Endothelial cell of umbilical vein (primary cell): ENCODE measurements around the gene TEX53. TPM values are rescaled to one million over a fixed set of nuclear protein-coding genes. Genes with fewer than 3 reads are reported as not detected.

Experiments used
- BruUV-seq: library from RNA; stranded (reverse); fragments of 400-500 nt; replicated peaks from 2 replicates; lab custom pipeline; 2021; lab: Mats Ljungman, UMichigan
- CTCF ChIA-PET: fragments of 300-600, 350-600 bp; sonication (Branson Sonifier 250); formaldehyde crosslinking; loops from one replicate; lab custom pipeline; 2021; ENCODE audit warnings: antibody characterized with exemption, inconsistent platforms; lab: Charles Lee
- POLR2A ChIA-PET: fragments of 300-600, 350-600 bp; sonication (Branson Sonifier 250); formaldehyde crosslinking; loops from one replicate; lab custom pipeline; 2021; ENCODE audit warnings: antibody characterized with exemption, inconsistent platforms; lab: Charles Lee
- DNase-seq: peaks from one replicate; pipeline ENCODE4 v3.0.0-alpha.2; 2011; ENCODE audit warnings: low read depth, low spot score
- FAIRE-seq: peaks from 2 replicates; lab custom pipeline; 2011; peaks lifted over from hg19 to GRCh38; lab: Jason Lieb, UNC
- H2AFZ ChIP-seq: 2 replicates; pipeline ENCODE4 v1.6.0; 2012; ENCODE audit warnings: low read depth, low read length, control low read depth, inconsistent platforms
- H3K27ac ChIP-seq: 2 replicates; pipeline ENCODE4 v1.5.1; 2011; ENCODE audit warnings: low read depth, mild to moderate bottlenecking, control low read depth, low read length, moderate library complexity; ENCODE audit not compliant: insufficient read depth
- H3K27me3 ChIP-seq, 2 experiments: 2 replicates each; pipeline versions ENCODE4 v1.6.0 to v1.6.1; 2011; ENCODE audit warnings: low read length in 2 of 2, mixed read lengths in 1 of 2; ENCODE audit not compliant: control insufficient read depth in 2 of 2, insufficient read depth in 2 of 2
- H3K36me3 ChIP-seq, 2 experiments: 2 replicates in 1 of 2; 3 replicates in 1 of 2; pipeline ENCODE4 v1.5.1; 2011; ENCODE audit warnings: low read length in 2 of 2, mild to moderate bottlenecking in 1 of 2, moderate library complexity in 1 of 2; ENCODE audit not compliant: control insufficient read depth in 2 of 2, insufficient read depth in 2 of 2; ENCODE audit errors: extremely low read depth in 1 of 2
- H3K4me1 ChIP-seq: 3 replicates; pipeline ENCODE4 v1.5.1; 2011; ENCODE audit warnings: mild to moderate bottlenecking, low read length; ENCODE audit not compliant: control insufficient read depth, insufficient read depth; ENCODE audit errors: extremely low read depth
- H3K4me2 ChIP-seq: 2 replicates; pipeline ENCODE4 v1.6.1; 2011; ENCODE audit warnings: low read length, control low read depth, mixed read lengths; ENCODE audit not compliant: insufficient read depth
- H3K4me3 ChIP-seq, 3 experiments: fragments of 200-600 bp in 1 of 3; sonication (generic), shearing (Covaris generic) in 1 of 3; replicated peaks in 1 of 3; 2 replicates each; pipeline ENCODE4 v1.5.1; 2011 to 2016; ENCODE audit warnings: control low read depth in 3 of 3, low read length in 3 of 3, mild to moderate bottlenecking in 2 of 3, inconsistent platforms in 1 of 3, low read depth in 1 of 3, moderate library complexity in 1 of 3; ENCODE audit not compliant: insufficient read depth in 1 of 3
- H3K79me2 ChIP-seq: 2 replicates; pipeline ENCODE4 v1.6.0; 2012; ENCODE audit warnings: low read length, inconsistent platforms; ENCODE audit not compliant: control insufficient read depth, insufficient read depth
- H3K9ac ChIP-seq: replicated peaks from 2 replicates; pipeline ENCODE3; 2011; ENCODE audit warnings: low read length, control low read depth; ENCODE audit not compliant: insufficient read depth; ENCODE audit errors: extremely low read depth
- H3K9me1 ChIP-seq: replicated peaks from 3 replicates; pipeline ENCODE4 v1.6.0; 2011; ENCODE audit warnings: mild to moderate bottlenecking, low read length; ENCODE audit not compliant: control insufficient read depth, insufficient read depth; ENCODE audit errors: extremely low read depth
- H3K9me3 ChIP-seq: replicated peaks from 2 replicates; pipeline ENCODE4 v1.5.1; 2012; ENCODE audit warnings: low read length, inconsistent platforms; ENCODE audit not compliant: control insufficient read depth, insufficient read depth
- H4K20me1 ChIP-seq: replicated peaks from 2 replicates; pipeline ENCODE3; 2011; ENCODE audit warnings: mild to moderate bottlenecking, low read length; ENCODE audit not compliant: control insufficient read depth, insufficient read depth; ENCODE audit errors: extremely low read depth
- EZH2 ChIP-seq: IDR thresholded peaks from 2 replicates; pipeline ENCODE4 v1.6.1; 2012; ENCODE audit warnings: borderline replicate concordance, low read depth, mild to moderate bottlenecking, moderate library complexity, low read length, inconsistent platforms; ENCODE audit not compliant: severe bottlenecking
- FOS ChIP-seq: IDR thresholded peaks from 2 replicates; pipeline ENCODE4 v1.6.1; 2011; ENCODE audit warnings: mild to moderate bottlenecking, low read length, moderate library complexity, borderline replicate concordance; ENCODE audit not compliant: insufficient read depth
- GATA2 ChIP-seq: IDR thresholded peaks from 2 replicates; pipeline ENCODE4 v1.7.0; 2011; ENCODE audit warnings: low read depth, mild to moderate bottlenecking, moderate library complexity, mixed read lengths, low read length; ENCODE audit not compliant: insufficient read length, insufficient read depth
- JUN ChIP-seq: IDR thresholded peaks from 2 replicates; pipeline ENCODE4 v1.6.1; 2011; ENCODE audit warnings: borderline replicate concordance, low read depth; ENCODE audit not compliant: insufficient read length, insufficient read depth
- MYC ChIP-seq: IDR thresholded peaks from one replicate; pipeline ENCODE4 v1.6.1; 2011; ENCODE audit warnings: mild to moderate bottlenecking, low read depth, low read length
- POLR2A ChIP-seq: IDR thresholded peaks from 2 replicates; pipeline ENCODE4 v1.6.1; 2012; ENCODE audit warnings: low read depth, mild to moderate bottlenecking, control low read depth, low read length
- POLR2AphosphoS5 ChIP-seq: IDR thresholded peaks from 2 replicates; pipeline ENCODE4 v1.6.1; 2012; ENCODE audit warnings: low read depth, mild to moderate bottlenecking, control low read depth, low read length, moderate library complexity; ENCODE audit not compliant: insufficient read depth
- dilution Hi-C: fragments of 300-500 bp; cut with MboI; formaldehyde crosslinking; loops from one replicate; pipeline ENCODE4 v1.15.0; 2019; ENCODE audit warnings: low sequenced_read_pairs; ENCODE audit not compliant: extremely low pct_ligation_motif_present
- intact Hi-C: fragments of 100-400 bp; cut with micrococcal nuclease; formaldehyde crosslinking; loops from one replicate; pipeline ENCODE4 v1.10.0; 2022
- polyA plus RNA-seq, 4 experiments: library from polyadenylated mRNA; depleted of rRNA in 3 of 4; stranded (reverse) in 3 of 4; unstranded in 1 of 4; fragments of >200 nt; gene quantifications; 2 replicates each; pipeline versions ENCODE4 v1.2.1 to v1.2.3, GENCODE V29; 2011 to 2012; ENCODE audit warnings: missing spikeins in 1 of 4
- total RNA-seq: library from RNA; stranded (reverse); gene quantifications from 2 replicates; pipeline ENCODE4 v1.2.3, GENCODE V29; 2021
- TF ChIP-seq, protein P1 (sequence below), 2 donors: IDR thresholded peaks; 1 replicate in 1 of 2; 2 replicates in 1 of 2; pipeline ENCODE4 v1.5.1; 2011; ENCODE audit warnings: low read length in 2 of 2, mild to moderate bottlenecking in 2 of 2, moderate library complexity in 2 of 2, control low read depth in 1 of 2, inconsistent platforms in 1 of 2, low read depth in 1 of 2; ENCODE audit not compliant: insufficient read depth in 1 of 2; ENCODE audit errors: extremely low read depth in 1 of 2
- TF ChIP-seq, protein P2 (sequence below): IDR thresholded peaks from 2 replicates; pipeline ENCODE4 v1.6.1; 2011; ENCODE audit not compliant: insufficient read depth, insufficient read length

TEX53 gene
- total and polyA plus RNA-seq, 2 donors (not counting 3 experiments of a cell fraction or from before 2014, with no cell fraction given): not detected

DNA sequence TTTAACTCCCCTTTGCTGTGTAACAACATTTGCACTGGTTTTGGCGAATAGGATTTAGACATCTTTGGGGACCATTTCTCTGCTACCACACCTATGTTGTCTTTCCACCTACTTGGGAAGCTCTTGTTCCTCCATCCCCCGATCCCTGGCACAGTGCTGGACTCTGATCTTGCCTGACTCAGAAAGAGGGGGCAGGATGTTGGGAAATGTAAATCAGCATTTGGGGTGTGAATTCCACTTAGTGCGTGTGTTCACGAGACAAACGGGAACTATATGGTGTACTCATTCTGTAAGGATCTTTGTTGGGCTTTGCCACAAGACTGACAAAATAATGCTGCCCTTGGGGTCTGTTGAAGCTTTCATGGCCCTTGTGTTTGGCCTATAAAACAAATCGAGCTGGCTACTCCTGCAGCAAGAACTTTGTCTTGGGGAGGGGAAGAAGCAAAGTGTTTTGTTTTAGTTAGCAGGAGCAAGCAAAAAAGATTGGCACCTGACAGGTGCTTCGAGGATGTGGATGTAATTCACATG is 28.0 kb downstream of the TEX53 start:
- FAIRE-seq: no peak
- dilution Hi-C loops: no loop called here

More for the DNA sequence above, 28.0 kb downstream of the TEX53 start:
- Histone ChIP-seq H3K9me1 (no peaks in the 10 kb centered on the region), H3K36me3 (peaks cover 0 to 8% of the 10 kb centered on the region in 2 experiments), H3K4me2 (no peak overlapping the region), H3K4me1 (no peaks in the 10 kb centered on the region), H2AFZ (no peak overlapping the region), H3K9ac (no peak overlapping the region), H3K27ac (no peak overlapping the region), H3K9me3 (no peaks in the 10 kb centered on the region), H3K4me3 (no peak overlapping the region), H3K79me2 (no peaks in the 10 kb centered on the region), H3K27me3 (no peaks in the 10 kb centered on the region), H4K20me1 (no peaks in the 10 kb centered on the region)
- intact Hi-C loops: no loop called here
- POLR2A ChIA-PET: no interaction called here
- no peak for TF ChIP-seq POLR2A
- TF ChIP-seq, protein P1, sequence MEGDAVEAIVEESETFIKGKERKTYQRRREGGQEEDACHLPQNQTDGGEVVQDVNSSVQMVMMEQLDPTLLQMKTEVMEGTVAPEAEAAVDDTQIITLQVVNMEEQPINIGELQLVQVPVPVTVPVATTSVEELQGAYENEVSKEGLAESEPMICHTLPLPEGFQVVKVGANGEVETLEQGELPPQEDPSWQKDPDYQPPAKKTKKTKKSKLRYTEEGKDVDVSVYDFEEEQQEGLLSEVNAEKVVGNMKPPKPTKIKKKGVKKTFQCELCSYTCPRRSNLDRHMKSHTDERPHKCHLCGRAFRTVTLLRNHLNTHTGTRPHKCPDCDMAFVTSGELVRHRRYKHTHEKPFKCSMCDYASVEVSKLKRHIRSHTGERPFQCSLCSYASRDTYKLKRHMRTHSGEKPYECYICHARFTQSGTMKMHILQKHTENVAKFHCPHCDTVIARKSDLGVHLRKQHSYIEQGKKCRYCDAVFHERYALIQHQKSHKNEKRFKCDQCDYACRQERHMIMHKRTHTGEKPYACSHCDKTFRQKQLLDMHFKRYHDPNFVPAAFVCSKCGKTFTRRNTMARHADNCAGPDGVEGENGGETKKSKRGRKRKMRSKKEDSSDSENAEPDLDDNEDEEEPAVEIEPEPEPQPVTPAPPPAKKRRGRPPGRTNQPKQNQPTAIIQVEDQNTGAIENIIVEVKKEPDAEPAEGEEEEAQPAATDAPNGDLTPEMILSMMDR (IDR thresholded peaks at IDR 0.05; ENCODE audit: extremely low read depth in 1 of 2, insufficient read depth in 1 of 2, low read depth in 1 of 2, low read length in 2 of 2): no peak
- TF ChIP-seq GATA2: no peak
- no peak for TF ChIP-seq POLR2AphosphoS5
- TF ChIP-seq JUN: no peak
- no peak for TF ChIP-seq MYC
- no peak for TF ChIP-seq EZH2
- TF ChIP-seq, protein P2, sequence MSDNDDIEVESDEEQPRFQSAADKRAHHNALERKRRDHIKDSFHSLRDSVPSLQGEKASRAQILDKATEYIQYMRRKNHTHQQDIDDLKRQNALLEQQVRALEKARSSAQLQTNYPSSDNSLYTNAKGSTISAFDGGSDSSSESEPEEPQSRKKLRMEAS: no peak
- TF ChIP-seq FOS: no peak
- no TSS peak for BruUV-seq
- CTCF ChIA-PET: interaction anchor here (1.9 kb wide), 1 partner anchor 24 kb away, joined by 6 read pairs; no protein-coding TSS in a partner anchor
- no peak for DNase-seq
